Neuronal stem cell (in vitro differentiated cells): ENCODE results near the gene DGCR2.

Experiments
- DNase-seq: peaks from one replicate; pipeline ENCODE4 v3.0.0-alpha.2; 2013; ENCODE audit warnings: low spot score
- H2AFZ ChIP-seq: one replicate; pipeline ENCODE4 v1.6.1; 2013; ENCODE audit warnings: mild to moderate bottlenecking, low read length, inconsistent platforms
- H2AK5ac ChIP-seq: 2 replicates; pipeline ENCODE4 v1.6.1; 2013; ENCODE audit warnings: low read depth, mild to moderate bottlenecking, inconsistent platforms, low read length, moderate library complexity, mixed read lengths
- H2BK120ac ChIP-seq: 2 replicates; pipeline ENCODE4 v1.6.1; 2013; ENCODE audit warnings: low read depth, mild to moderate bottlenecking, inconsistent platforms, low read length, moderate library complexity, mixed read lengths
- H2BK12ac ChIP-seq: one replicate; pipeline ENCODE4 v1.6.1; 2013; ENCODE audit warnings: low read length, inconsistent platforms
- H2BK15ac ChIP-seq: 2 replicates; pipeline ENCODE4 v1.6.1; 2013; ENCODE audit warnings: mild to moderate bottlenecking, low read length, inconsistent platforms, mixed read lengths
- H2BK5ac ChIP-seq: one replicate; pipeline ENCODE4 v1.6.1; 2013; ENCODE audit warnings: inconsistent platforms, mild to moderate bottlenecking, low read length, moderate library complexity
- H3K14ac ChIP-seq: one replicate; pipeline ENCODE4 v1.6.1; 2013; ENCODE audit warnings: low read length, inconsistent platforms
- H3K18ac ChIP-seq: 2 replicates; pipeline ENCODE4 v1.6.1; 2013; ENCODE audit warnings: low read length, inconsistent platforms
- H3K23ac ChIP-seq: 2 replicates; pipeline ENCODE4 v1.6.1; 2013; ENCODE audit warnings: low read depth, mild to moderate bottlenecking, mixed read lengths, low read length, inconsistent platforms; ENCODE audit not compliant: poor library complexity
- H3K27ac ChIP-seq: replicated peaks from 3 replicates; pipeline ENCODE4 v1.5.1; 2013; ENCODE audit warnings: low read length, inconsistent platforms
- H3K27me3 ChIP-seq, 3 experiments: 2 replicates each; pipeline ENCODE4 v1.6.1; 2013; ENCODE audit warnings: low read length in 3 of 3, mild to moderate bottlenecking in 2 of 3, inconsistent platforms in 1 of 3, low read depth in 1 of 3, mixed read lengths in 1 of 3, moderate library complexity in 1 of 3; ENCODE audit not compliant: control insufficient read depth in 3 of 3, insufficient read depth in 3 of 3
- H3K36me3 ChIP-seq, 2 donors: replicated peaks in 1 of 2; 2 replicates each; pipeline ENCODE4 v1.6.1; 2013; ENCODE audit warnings: low read length in 2 of 2; ENCODE audit not compliant: control insufficient read depth in 2 of 2, insufficient read depth in 2 of 2
- H3K4ac ChIP-seq: 2 replicates; pipeline ENCODE4 v1.6.1; 2013; ENCODE audit warnings: inconsistent platforms, mild to moderate bottlenecking, low read length, moderate library complexity
- H3K4me1 ChIP-seq, 2 donors: 1 replicate in 1 of 2; 2 replicates in 1 of 2; pipeline ENCODE4 v1.6.1; 2013; ENCODE audit warnings: low read length in 2 of 2, low read depth in 1 of 2; ENCODE audit not compliant: control insufficient read depth in 2 of 2, insufficient read depth in 1 of 2
- H3K4me2 ChIP-seq: one replicate; pipeline ENCODE4 v1.6.1; 2013; ENCODE audit warnings: mild to moderate bottlenecking, low read length, inconsistent platforms; ENCODE audit not compliant: insufficient read depth, poor library complexity, severe bottlenecking
- H3K4me3 ChIP-seq, 2 donors: 2 replicates each; pipeline ENCODE4 v1.5.1; 2013; ENCODE audit warnings: low read length in 2 of 2, mild to moderate bottlenecking in 2 of 2, inconsistent platforms in 1 of 2, moderate library complexity in 1 of 2
- H3K79me1 ChIP-seq: one replicate; pipeline ENCODE4 v1.6.1; 2013; ENCODE audit warnings: low read depth, mild to moderate bottlenecking, inconsistent platforms, low read length, moderate library complexity
- H3K9ac ChIP-seq: one replicate; pipeline ENCODE4 v1.6.1; 2013; ENCODE audit warnings: mild to moderate bottlenecking, low read depth, low read length, inconsistent platforms; ENCODE audit not compliant: poor library complexity
- H3K9me3 ChIP-seq, 2 donors: replicated peaks in 1 of 2; 2 replicates each; pipeline versions ENCODE3 to v1.6.1; 2013; ENCODE audit warnings: low read length in 2 of 2, mild to moderate bottlenecking in 2 of 2, inconsistent platforms in 1 of 2, low read depth in 1 of 2, mixed read lengths in 1 of 2, moderate library complexity in 1 of 2; ENCODE audit not compliant: control insufficient read depth in 2 of 2, insufficient read depth in 1 of 2
- H4K8ac ChIP-seq: one replicate; pipeline ENCODE4 v1.6.1; 2013; ENCODE audit warnings: low read depth, mild to moderate bottlenecking, inconsistent platforms, low read length, moderate library complexity
- H4K91ac ChIP-seq: one replicate; pipeline ENCODE4 v1.6.1; 2013; ENCODE audit warnings: low read length, low read depth, mild to moderate bottlenecking, inconsistent platforms; ENCODE audit not compliant: poor library complexity
- WGBS, 2 donors: extraction: QIAGEN DNeasy Blood & Tissue Kit; methylation state at CpG; one replicate each; pipeline ENCODE4 v1.1.7; 2013; ENCODE audit warnings: missing lambda C conversion rate in 2 of 2, mixed read lengths in 1 of 2; ENCODE audit not compliant: insufficient read length in 2 of 2, insufficient replicate concordance in 1 of 2; ENCODE audit errors: extremely low coverage in 2 of 2; 5-methylcytosine and 5-hydroxymethylcytosine counted together

The DGCR2 gene

GRCh38 chr22:19043121-19044085 is 78.8 kb downstream of the DGCR2 start:
- H2BK5ac ChIP-seq, result no peak overlapping the region
- H2BK15ac ChIP-seq, result no peak overlapping the region
- peak overlapping the region; percentile 87 for H3K23ac ChIP-seq
- no peak overlapping the region for H3K4me3 ChIP-seq
- H4K91ac ChIP-seq, result no peak overlapping the region
- H3K4me1 ChIP-seq, result no peaks in the 10 kb centered on the region
- H2AFZ ChIP-seq, result no peak overlapping the region
- DNase-seq, result no peak
- no peak overlapping the region for H3K14ac ChIP-seq
- no peak overlapping the region for H3K9ac ChIP-seq
- WGBS, 2 donors, result no CpG with 5 or more reads among the region's 14 CpGs
- no peak overlapping the region for H4K8ac ChIP-seq
- H3K36me3 ChIP-seq, result peaks cover 73 to 99% of the 10 kb centered on the region in 2 donors
- H3K79me1 ChIP-seq, result peaks cover 9% of the 10 kb centered on the region
- no peak overlapping the region for H3K27ac ChIP-seq
- no peak overlapping the region for H3K18ac ChIP-seq
- H3K4me2 ChIP-seq, result no peak overlapping the region
- H2BK120ac ChIP-seq, result peak overlapping the region; percentile 19
- no peak overlapping the region for H3K4ac ChIP-seq
- no peak overlapping the region for H2AK5ac ChIP-seq
- no peak overlapping the region for H2BK12ac ChIP-seq
- H3K27me3 ChIP-seq, result no peaks in the 10 kb centered on the region
- H3K9me3 ChIP-seq, result peaks cover 0 to 2% of the 10 kb centered on the region in 2 donors

GRCh38 chr22:19042285-19043120 is 79.7 kb downstream of the DGCR2 start:
- Histone ChIP-seq H3K27me3 (no peaks in the 10 kb centered on the region), H3K4ac (no peak overlapping the region), H4K8ac (no peak overlapping the region), H3K18ac (no peak overlapping the region), H3K4me3 (no peak overlapping the region), H2BK120ac (no peak overlapping the region), H3K79me1 (peaks cover 9% of the 10 kb centered on the region), H2BK5ac (no peak overlapping the region), H2AK5ac (no peak overlapping the region), H3K23ac (peak overlapping the region; percentile 52), H2BK15ac (no peak overlapping the region), H3K36me3 (peaks cover 66 to 98% of the 10 kb centered on the region in 2 donors), H2BK12ac (no peak overlapping the region), H3K9me3 (peaks cover 0 to 2% of the 10 kb centered on the region in 2 donors), H2AFZ (no peak overlapping the region), H3K27ac (no peak overlapping the region), H3K9ac (peak overlapping the region; percentile 30), H4K91ac (no peak overlapping the region), H3K4me1 (no peaks in the 10 kb centered on the region), H3K14ac (peak overlapping the region; percentile 49), H3K4me2 (no peak overlapping the region)
- no peak for DNase-seq
- no CpG with 5 or more reads among the region's 22 CpGs for WGBS, 2 donors

DNA sequence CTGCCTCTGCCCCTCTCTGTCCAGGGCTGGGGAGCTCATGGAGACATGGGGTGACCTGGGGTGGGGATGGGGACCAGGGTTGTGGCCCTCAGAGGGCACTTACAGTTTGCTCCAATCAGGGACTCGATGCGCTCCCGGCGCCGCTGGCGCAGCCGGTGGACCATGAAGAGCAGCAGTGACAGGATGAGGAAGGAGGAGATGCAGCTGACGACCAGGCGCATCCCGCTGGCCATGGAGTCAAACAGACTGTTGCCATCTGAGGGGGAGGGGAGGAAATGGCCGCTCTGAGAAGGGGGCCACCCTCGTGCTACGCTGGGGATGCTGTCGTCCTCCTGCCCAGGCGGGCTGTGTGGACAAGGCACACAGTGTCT is 80.5 kb downstream of the DGCR2 start:
- Histone ChIP-seq H3K4me3 (no peak overlapping the region), H3K27me3 (no peaks in the 10 kb centered on the region), H3K27ac (no peak overlapping the region), H2BK5ac (no peak overlapping the region), H3K9me3 (peaks cover 0 to 2% of the 10 kb centered on the region in 2 donors), H4K91ac (no peak overlapping the region), H2AFZ (no peak overlapping the region), H3K4me1 (no peaks in the 10 kb centered on the region), H3K4me2 (no peak overlapping the region), H3K79me1 (peaks cover 9% of the 10 kb centered on the region), H2AK5ac (no peak overlapping the region), H3K4ac (no peak overlapping the region), H4K8ac (no peak overlapping the region), H3K14ac (peak overlapping the region; percentile 66), H2BK15ac (no peak overlapping the region), H2BK120ac (no peak overlapping the region), H3K36me3 (peaks cover 59 to 95% of the 10 kb centered on the region in 2 donors), H3K9ac (no peak overlapping the region), H3K18ac (no peak overlapping the region), H3K23ac (peak overlapping the region; percentile 52), H2BK12ac (peak overlapping the region; percentile 89)
- DNase-seq, result no peak
- no CpG with 5 or more reads among the region's 15 CpGs for WGBS, 2 donors
